GM21381 (cell line): ENCODE results near the gene PGPEP1.
"Not testable (repeated sequence)": the region's sequence is repeated elsewhere in the genome, so short reads cannot be mapped to it uniquely, and the experiment has no call there.

Experiments
- ATAC-seq: cut with Tn5 transposase; IDR thresholded peaks from one replicate; pipeline ENCODE4 v1.9.1; 2021; ENCODE audit warnings: mild to moderate bottlenecking, moderate library complexity; ENCODE audit not compliant: unreplicated experiment

Gene PGPEP1

DNA sequence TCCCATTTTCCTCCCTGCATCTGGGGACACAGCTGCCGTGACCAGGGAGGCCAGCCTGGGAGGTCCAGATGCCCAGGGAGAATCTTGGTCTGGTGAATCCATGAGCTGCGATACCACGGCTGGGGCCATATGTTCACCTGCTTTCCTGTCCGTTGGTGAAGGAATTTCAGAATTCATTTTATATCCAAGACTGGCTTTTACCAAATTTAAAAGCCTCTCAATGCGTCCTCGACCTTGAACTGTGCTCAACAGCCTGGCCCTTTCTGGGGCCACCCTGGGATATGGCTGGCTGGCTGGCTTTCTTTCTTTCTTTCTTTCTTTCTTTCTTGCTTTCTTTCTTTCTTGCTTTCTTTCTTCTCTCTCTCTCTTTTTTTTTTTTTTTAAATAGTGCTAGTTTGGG lies 23.4 kb downstream of the PGPEP1 start:
- ATAC-seq = no peak

DNA sequence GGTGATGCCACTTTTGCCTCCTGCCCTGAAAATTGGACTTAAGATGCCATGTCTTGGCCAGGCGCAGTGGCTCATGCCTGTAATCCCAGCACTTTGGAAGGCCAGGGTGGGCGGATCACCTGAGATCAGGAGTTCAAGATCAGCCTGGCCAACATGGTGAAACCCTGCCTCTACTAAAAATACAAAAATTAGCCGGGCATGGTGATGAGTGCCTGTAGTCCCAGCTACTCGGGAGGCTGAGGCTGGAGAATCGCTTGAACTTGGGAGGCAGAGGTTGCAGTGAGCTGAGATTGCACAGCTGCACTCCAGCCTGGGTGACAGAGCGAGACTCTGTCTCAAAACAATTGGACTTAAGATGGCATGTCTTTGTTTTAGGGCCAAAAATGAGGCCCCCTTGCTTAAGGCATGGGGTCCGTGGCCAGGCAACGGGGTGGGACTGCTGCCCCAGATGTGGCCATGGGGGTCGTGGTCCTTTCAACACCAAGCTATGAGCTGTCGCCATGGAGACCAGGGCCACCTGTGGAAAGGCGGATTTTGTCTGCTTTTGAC lies 24.0 kb downstream of the PGPEP1 start:
- ATAC-seq = not testable (repeated sequence)

DNA sequence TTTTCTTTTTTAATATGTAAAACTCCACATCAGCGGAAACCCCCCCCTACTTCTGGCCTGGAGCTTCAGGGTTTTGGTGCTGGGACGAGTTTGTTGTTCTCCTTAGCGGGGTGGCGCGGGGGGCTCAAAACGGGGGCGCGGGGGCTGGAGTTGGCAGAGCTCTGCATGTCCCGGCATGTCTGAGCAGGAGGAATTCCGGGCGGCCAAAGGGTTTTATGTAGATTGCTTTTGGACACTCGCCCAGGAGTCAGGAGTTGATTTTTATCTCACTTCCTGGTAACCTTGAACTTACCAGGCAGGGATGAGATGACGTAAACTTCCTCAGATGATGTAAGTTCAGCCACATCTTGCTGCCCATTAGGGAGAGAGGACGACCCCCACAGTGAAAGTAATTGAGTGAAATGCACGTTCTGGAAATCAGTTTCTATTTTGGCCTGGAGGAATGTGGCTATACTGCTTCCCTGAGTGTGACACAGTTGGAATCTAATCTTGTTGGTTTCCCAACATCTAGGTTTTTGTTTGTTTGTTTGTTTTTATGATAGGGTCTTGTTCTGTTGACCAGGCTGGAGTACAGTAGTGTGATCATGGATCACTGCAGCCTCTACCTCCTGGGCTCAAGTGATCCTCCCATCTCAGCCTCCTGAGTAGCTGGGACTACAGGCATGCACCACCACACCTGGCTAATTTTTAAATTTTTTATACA lies 24.6 kb downstream of the PGPEP1 start:
- ATAC-seq = no peak

DNA sequence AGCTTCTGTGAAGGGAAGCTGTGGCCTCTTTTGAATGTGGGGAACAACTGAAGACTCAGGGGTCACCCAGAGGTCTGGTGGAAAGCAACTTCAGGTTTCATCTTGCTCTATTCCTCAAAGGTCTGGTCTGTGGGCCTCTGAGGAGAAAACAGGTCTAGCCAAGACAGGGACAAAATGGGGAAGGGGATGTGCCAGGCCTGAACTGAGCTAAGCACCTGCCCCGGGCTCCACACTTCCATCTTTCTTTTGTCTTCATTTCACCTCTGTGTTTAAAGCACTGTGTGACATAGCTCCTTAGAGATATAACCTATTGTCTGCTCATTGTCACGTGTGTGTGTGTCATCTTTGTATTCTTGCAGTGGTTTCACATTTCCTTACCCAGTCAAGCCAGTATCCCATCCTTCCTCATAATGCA lies 25.6 kb downstream of the PGPEP1 start:
- no peak for ATAC-seq

DNA sequence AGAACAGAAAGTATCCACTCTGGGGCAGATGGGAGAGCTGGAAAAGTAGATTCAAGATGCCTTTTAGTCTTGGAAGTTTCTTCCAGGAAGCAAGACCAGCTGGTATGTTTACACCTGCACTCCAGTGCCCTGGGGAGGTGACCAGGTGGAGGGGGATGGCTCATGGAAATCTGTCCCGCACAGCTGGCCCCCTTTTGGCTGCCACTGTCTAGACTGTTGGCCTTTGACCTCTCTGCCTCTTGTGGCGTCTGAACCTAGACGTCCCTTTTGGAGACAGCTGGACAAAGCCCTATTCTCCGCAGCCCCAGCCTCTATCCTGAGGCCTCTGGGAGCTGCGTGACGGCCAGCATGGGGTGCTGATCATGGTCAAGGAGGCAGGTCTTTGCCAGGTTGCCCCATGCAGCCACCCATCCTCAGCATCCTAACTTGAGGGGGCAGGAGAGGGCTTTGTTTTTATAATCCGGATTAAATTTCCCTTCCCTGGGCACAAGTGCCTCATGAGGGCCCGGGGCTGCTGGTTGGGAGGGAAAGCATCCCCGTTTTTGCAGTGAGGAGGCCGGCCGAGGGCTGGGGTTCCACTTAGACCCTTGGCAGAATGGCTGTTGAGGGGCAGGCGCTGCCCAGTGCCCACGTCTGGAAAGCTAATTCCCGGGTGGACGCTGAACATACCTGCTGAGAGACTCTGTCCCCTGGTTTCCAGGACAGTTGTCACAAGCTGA lies 28.3 kb downstream of the PGPEP1 start:
- ATAC-seq = no peak

DNA sequence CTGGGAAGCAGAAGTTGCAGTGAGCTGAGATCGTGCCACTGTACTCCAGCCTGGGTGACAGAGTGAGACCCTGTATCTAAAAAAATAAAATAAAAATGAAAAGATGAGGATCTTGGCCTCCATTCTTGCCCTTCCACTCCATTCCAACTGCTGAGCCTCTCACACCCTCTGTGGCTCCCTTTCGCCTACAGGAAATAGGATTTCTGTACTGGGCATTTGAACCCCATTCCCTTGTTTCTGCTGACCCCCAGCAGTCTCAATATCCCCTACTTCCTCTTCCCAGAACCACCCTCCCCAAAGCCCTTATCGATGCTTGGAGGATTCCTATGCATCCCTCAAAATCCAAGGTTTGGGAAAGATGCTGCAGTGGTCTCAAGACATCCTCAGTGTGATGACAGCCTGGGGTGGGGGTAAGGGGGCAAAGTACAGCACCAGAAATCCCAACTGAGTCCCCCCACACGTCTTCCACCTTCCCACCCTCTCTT lies 33.1 kb downstream of the PGPEP1 start:
- ATAC-seq = no peak

DNA sequence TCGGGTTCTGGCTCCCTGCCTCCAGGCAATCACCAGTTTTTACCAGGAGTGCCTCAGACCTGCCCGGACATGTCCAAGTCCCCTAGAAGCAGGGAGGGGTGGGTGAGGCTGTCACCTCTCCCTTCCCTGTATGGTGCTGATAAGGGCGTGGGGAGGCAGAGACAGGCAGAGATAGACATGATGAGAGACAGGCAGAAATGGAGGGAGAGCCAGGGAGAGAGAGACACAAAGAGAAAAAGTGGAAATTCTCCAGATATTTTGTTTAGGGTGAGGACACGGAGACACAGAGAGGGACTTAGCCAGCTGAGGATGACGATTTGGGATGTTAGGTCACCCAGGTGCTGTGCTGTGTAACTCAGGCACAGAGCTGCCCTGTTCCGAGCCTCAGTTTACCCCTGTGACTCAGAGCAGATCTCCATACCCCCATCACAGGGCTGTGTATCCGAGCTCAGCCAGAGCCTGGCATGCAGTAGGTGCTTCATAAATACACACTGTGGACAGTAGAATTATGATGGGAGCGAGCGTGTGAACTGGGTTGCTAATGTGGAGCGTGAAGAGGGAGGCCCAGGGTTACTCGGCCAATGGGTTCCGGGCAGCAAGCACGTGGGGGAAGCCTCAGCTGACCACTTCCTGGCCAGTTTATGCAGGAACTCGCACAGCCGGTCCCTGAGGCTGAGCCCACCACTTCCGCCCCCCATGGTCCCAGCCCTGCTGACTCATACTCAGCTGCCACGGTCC lies 33.7 kb downstream of the PGPEP1 start:
- peak; percentile 83 for ATAC-seq

DNA sequence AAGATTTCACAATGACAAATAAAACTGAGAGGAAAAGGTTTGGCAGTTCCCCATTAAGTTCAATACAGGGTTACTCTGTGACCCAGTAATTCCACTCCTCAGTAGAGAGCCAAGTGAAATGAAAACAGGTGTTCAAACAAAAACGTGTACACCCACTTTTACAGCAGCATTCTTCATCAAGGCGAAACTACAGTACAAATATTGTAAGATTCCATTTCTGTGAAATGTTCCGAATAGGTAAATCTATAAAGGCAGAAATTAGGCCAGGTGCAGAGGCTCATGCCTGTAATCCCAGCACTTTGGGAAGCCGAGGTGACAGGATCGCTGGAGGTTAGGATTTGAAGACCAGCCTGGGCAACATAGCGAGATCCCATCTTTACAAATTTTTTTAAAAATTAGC lies 36.6 kb downstream of the PGPEP1 start:
- no peak for ATAC-seq

DNA sequence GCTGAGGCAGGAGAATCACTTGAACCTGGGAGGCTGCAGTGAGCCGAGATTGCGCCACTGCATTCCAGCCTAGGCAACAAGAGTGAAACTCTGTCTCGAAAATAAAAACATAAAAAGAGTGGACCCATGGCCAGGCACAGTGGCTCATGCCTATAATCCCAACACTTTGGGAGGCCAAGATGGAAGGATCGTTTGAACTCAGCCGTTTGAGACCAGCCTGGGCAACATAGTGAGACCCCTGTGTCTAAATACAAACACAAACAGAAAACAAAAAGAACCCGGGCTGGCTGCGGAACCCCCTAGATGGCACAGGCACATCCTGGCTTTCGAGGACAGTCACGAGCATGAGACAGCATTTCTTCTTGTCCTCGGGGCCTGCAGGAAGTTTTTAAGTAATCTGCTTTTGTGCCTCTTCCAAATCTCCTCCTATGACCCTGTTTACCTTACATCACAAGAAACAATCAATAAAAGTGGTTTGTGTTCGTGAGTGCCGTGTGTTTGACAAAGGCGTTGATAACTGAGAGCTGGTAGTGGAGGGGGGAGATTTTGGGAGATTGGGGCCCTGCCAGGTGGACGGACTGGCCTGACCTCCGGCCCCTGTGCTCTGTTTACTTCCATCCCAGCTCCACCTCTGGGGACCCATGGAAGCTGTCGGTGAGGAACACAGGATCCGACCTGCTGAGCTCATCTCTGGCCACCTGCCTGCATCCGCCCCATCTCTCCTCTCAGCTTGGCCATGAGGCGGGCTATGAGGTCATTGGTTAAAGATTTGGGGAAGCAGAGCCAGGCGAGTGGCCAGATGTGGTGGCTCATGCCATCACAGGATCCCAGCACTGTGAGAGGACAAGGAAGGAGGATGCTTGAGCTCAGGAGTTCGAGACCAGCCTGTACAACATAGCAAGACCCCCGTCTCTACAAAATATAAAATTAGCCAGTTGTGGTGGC lies 39.7 kb downstream of the PGPEP1 start:
- no peak for ATAC-seq

DNA sequence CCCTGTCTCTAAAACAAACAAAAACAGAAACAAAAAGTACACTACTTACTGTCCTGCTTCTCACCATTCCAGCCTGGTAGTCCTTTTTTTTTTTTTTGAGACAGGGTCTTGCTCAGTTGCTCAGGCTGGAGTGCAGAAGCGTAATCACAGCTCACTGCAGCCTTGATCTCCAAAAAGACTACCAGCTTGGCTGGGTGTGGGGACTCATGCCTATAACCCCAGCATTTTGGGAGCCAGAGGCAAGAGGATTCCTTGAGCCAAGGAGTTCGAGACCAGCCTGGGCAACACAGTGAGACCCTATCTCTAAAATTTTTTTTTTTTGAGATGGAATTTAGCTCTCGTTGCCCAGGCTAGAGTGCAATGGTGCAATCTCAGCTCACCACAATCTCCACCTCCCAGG lies 40.4 kb downstream of the PGPEP1 start:
- no peak for ATAC-seq

DNA sequence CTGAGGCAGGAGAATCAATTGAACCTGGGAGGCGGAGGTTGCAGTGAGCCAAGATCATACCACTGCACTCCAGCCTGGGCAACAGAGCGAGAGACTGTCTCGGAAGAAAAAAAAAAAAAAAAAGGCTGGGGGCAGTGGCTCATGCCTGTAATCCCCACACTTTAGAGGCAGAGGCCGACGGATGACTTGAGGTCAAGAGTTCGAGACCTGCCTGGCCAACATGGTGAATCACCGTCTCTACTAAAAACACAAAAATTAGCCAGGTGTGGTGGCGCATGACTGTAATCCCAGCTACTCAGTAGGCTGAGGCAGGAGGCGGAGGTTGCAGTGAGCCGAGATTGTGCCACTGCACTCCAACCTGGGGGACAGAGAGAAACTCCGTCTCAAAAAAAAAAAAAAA lies 43.2 kb downstream of the PGPEP1 start:
- ATAC-seq = not testable (repeated sequence)

DNA sequence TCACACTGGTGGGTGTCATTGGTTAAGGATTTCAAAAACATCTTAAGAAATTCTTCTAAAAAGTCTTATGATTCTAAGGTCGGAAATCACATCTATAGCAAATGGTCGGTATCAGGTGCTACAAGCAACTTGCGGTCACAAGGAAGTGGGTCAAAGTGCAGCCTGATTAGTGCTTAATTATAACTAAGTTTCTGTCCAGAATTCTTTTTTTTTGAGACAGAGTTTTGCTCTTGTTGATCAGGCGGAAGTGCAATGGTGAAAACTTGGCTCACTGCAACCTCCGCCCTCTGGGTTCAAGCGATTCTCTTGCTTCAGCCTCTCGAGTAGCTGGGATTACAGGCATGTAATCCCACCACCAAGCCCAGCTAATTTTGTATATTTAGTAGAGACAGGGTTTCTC lies 44.4 kb downstream of the PGPEP1 start:
- ATAC-seq = no peak

DNA sequence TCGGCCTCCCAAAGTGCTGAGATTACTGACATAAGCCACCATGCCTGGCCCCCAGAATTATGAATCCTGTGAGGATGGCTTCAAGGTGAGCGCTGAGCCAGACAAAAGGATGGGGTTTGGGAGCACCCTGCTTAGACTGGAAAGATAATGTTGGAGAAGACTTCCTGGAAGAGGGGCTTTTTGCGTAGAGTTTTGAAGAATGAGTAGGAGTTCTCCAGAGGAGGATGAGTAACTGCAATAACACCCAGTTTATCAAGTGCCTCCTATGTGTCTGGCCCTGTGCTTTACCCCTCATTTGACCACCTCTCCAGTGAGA lies 44.9 kb downstream of the PGPEP1 start:
- ATAC-seq = no peak

DNA sequence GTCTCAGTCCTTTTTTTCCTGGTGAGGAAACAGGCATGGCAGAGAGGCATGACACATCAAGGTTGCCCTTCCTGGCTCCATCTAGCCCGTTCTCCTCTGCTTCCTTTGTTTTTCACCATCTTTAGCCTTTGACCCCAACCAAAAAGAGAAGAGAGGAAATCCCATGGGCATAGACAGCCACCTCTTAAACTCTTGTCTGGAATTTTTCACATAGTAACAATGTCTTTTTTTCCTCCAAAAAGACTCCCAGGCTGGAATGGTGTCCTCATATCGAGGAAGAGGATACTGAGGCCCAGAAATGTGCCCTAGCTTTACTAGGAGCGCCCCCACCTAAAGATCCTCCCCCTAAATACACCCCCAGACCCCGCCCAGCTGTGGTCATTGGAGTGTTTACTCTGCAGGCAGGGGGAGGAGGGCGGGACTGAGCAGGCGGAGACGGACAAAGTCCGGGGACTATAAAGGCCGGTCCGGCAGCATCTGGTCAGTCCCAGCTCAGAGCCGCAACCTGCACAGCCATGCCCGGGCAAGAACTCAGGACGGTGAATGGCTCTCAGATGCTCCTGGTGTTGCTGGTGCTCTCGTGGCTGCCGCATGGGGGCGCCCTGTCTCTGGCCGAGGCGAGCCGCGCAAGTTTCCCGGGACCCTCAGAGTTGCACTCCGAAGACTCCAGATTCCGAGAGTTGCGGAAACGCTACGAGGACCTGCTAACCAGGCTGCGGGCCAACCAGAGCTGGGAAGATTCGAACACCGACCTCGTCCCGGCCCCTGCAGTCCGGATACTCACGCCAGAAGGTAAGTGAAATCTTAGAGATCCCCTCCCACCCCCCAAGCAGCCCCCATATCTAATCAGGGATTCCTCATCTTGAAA lies 45.5 kb downstream of the PGPEP1 start, which contains the start of gene GDF15:
Gene GDF15, plus strand, starts transcription at position 484 of the 868 bp plus-strand sequence. Its CDS starts 32 bp downstream, at position 516.
- ATAC-seq = no peak

DNA sequence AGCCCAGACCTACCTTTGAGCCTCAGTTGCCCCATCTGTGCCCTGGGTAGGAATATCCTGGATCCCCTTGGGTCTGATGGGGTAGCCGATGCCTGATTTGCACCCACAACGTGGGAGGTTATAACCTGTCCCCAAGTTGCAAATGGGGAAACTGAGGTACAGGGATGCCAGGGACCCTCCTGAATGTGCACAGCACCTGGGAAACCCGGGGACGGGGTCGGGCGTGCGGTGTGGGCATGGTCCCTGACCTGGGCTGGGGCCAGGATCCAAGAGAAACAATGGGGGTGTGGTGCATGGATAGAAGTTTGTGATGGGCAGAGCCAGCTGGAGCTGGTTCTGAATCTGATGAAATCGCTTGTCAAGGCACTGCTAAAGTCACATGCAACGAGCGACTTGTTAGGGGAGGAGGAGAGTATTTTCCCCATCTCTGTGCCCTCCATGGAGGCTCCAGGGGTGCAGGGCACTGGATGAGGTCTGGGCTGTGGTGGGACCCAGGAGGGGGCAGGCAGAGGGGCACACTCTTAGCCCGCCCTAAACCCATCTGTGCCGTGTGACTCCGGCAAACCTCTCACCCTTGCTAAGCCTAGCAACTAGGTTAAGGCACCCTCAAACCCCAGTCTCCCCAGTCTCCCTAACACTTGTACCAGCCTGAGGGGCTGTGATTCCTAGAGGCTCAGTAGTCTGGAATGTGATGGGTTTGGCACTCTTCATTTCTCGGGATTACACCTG lies 46.3 kb downstream of the PGPEP1 start:
- no peak for ATAC-seq

DNA sequence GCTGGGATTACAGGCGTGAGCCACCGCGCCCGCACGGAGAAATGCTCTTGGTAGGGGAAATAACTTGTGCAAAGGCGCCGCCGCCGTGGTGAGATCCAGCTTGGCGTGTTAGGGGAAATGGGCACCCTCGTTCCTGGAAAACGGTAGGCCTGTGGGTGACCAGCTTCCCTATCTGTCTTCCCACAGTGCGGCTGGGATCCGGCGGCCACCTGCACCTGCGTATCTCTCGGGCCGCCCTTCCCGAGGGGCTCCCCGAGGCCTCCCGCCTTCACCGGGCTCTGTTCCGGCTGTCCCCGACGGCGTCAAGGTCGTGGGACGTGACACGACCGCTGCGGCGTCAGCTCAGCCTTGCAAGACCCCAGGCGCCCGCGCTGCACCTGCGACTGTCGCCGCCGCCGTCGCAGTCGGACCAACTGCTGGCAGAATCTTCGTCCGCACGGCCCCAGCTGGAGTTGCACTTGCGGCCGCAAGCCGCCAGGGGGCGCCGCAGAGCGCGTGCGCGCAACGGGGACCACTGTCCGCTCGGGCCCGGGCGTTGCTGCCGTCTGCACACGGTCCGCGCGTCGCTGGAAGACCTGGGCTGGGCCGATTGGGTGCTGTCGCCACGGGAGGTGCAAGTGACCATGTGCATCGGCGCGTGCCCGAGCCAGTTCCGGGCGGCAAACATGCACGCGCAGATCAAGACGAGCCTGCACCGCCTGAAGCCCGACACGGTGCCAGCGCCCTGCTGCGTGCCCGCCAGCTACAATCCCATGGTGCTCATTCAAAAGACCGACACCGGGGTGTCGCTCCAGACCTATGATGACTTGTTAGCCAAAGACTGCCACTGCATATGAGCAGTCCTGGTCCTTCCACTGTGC lies 47.9 kb downstream of the PGPEP1 start:
- peak; percentile 74 for ATAC-seq

DNA sequence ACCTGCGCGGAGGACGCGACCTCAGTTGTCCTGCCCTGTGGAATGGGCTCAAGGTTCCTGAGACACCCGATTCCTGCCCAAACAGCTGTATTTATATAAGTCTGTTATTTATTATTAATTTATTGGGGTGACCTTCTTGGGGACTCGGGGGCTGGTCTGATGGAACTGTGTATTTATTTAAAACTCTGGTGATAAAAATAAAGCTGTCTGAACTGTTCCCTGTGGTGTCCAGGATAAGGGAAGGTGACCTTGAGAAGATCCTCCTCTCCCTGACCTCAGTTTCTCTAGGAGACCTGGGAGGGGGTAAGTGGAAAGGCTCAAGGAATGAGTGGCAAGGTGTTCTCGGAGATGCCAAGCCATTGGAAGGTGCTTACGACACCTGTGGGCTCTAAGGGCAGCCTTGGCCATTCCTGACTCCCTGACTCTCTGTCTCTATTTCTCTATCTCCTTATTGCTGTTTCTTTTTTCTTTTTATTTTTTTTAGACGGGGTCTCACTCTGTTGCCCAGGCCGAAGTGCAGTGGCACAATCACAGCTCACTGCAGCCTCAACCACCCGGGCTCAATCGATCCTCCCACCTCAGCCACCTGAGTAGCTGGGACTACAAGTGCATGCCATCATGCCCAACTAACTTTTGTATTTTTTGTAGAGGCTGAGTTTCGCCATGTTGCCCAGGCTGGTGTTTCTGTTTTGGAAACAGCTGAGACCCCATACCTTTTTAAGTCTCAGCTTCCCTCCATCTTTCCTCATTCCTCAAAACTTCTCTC lies 48.7 kb downstream of the PGPEP1 start:
- ATAC-seq = no peak
